HUES64 (cell line): ENCODE results near the gene ZNF724. TPM values are rescaled to one million over a fixed set of nuclear protein-coding genes. Genes with fewer than 3 reads are reported as not detected.
"Not testable (repeated sequence)": the region's sequence is repeated elsewhere in the genome, so short reads cannot be mapped to it uniquely, and the experiment has no call there.

Experiments
- H3K27ac ChIP-seq: 2 replicates; pipeline ENCODE4 v1.7.0; 2013; ENCODE audit warnings: low read depth, low read length, inconsistent platforms
- H3K27me3 ChIP-seq: 2 replicates; pipeline ENCODE4 v1.6.1; 2013; ENCODE audit warnings: mild to moderate bottlenecking, low read length; ENCODE audit not compliant: insufficient read depth
- H3K36me3 ChIP-seq: 2 replicates; pipeline ENCODE4 v1.6.1; 2013; ENCODE audit warnings: mild to moderate bottlenecking, low read length; ENCODE audit not compliant: insufficient read depth
- H3K4me1 ChIP-seq: 2 replicates; pipeline ENCODE4 v1.6.1; 2013; ENCODE audit warnings: mild to moderate bottlenecking, low read length, moderate library complexity; ENCODE audit not compliant: insufficient read depth
- H3K4me3 ChIP-seq: 2 replicates; pipeline ENCODE4 v1.5.1; 2013; ENCODE audit warnings: mild to moderate bottlenecking, low read length, moderate library complexity
- H3K9ac ChIP-seq: 2 replicates; pipeline ENCODE4 v1.6.1; 2013; ENCODE audit warnings: mild to moderate bottlenecking, low read depth, low read length
- H3K9me3 ChIP-seq: 2 replicates; pipeline ENCODE4 v1.6.1; 2013; ENCODE audit warnings: low read depth, low read length; ENCODE audit not compliant: insufficient read depth
- WGBS: fragments of 150-250, 120-280 bp; methylation state at CpG from one replicate; pipeline ENCODE4 v1.1.7; 2013; ENCODE audit warnings: missing lambda C conversion rate; 5-methylcytosine and 5-hydroxymethylcytosine counted together
- polyA plus RNA-seq, 2 experiments: library from polyadenylated mRNA; stranded (reverse); fragments of 50-300 nt; gene quantifications; one replicate each; pipeline ENCODE4 v1.2.3, GENCODE V29; 2013

Gene ZNF724
- 26.7 TPM for polyA plus RNA-seq (2013, experiment 1 of 2)
- 26.6 TPM for polyA plus RNA-seq (2013, experiment 2 of 2)

GRCh38 chr19:23249911-23250649, at the start of gene ZNF724:
Gene ZNF724, minus strand, starts transcription at chr19:23250394. Its CDS starts 152 bp downstream, at chr19:23250242.
- Histone ChIP-seq H3K4me3 (peak within 1 kb of the TSS; percentile 86), H3K9ac (peak within 1 kb of the TSS; percentile 94), H3K9me3 (no peaks in the 10 kb centered on the region), H3K4me1 (peaks cover 12% of the 10 kb centered on the region), H3K36me3 (peaks cover 33% of the 10 kb centered on the region), H3K27ac (peak within 1 kb of the TSS; percentile 94), H3K27me3 (no peaks in the 10 kb centered on the region)
- WGBS, result under 1% methylated on average over 31 of the region's 32 CpGs

- WGBS, result 69% methylated on average over 4 of the region's 4 CpGs
- Histone ChIP-seq H3K27ac (no peak overlapping the region), H3K4me1 (no peaks in the 10 kb centered on the region), H3K27me3 (no peaks in the 10 kb centered on the region), H3K9ac (no peak overlapping the region), H3K36me3 (no peaks in the 10 kb centered on the region), H3K9me3 (peaks cover 26% of the 10 kb centered on the region), H3K4me3 (no peak overlapping the region)
These were observed 43.9 kb upstream of the ZNF724 start for GRCh38 chr19:23294141-23294540.

GRCh38 chr19:23289966-23290365, 39.8 kb upstream of the ZNF724 start:
- not testable (repeated sequence) for H3K27ac ChIP-seq, H3K4me3 ChIP-seq, H3K36me3 ChIP-seq, H3K27me3 ChIP-seq, H3K4me1 ChIP-seq, H3K9ac ChIP-seq
- H3K9me3 ChIP-seq, result peaks cover 27% of the 10 kb centered on the region
- 94% methylated on average over 26 of the region's 26 CpGs for WGBS

GRCh38 chr19:23287620-23288019, 37.4 kb upstream of the ZNF724 start:
- Histone ChIP-seq H3K4me3 (no peak overlapping the region), H3K27ac (no peak overlapping the region), H3K36me3 (no peaks in the 10 kb centered on the region), H3K9me3 (peaks cover 24% of the 10 kb centered on the region), H3K27me3 (no peaks in the 10 kb centered on the region), H3K9ac (no peak overlapping the region), H3K4me1 (no peaks in the 10 kb centered on the region)
- 91% methylated on average over 3 of the region's 3 CpGs for WGBS

- WGBS, result 81% methylated on average over 2 of the region's 2 CpGs
- Histone ChIP-seq H3K9me3 (peaks cover 17% of the 10 kb centered on the region), H3K27ac (no peak overlapping the region)
These were observed 36.3 kb upstream of the ZNF724 start for GRCh38 chr19:23286477-23286876.

GRCh38 chr19:23285948-23286347, 35.8 kb upstream of the ZNF724 start:
- no peak overlapping the region for H3K4me3 ChIP-seq
- no peaks in the 10 kb centered on the region for H3K36me3 ChIP-seq
- H3K4me1 ChIP-seq, result no peaks in the 10 kb centered on the region
- peaks cover 16% of the 10 kb centered on the region for H3K9me3 ChIP-seq
- no peaks in the 10 kb centered on the region for H3K27me3 ChIP-seq
- H3K9ac ChIP-seq, result no peak overlapping the region
- WGBS, result 88% methylated on average over 1 of the region's 1 CpG
- no peak overlapping the region for H3K27ac ChIP-seq

More at GRCh38 chr19:23286477-23286876, 36.3 kb upstream of the ZNF724 start:
- Histone ChIP-seq H3K9ac (no peak overlapping the region), H3K36me3 (no peaks in the 10 kb centered on the region), H3K4me3 (no peak overlapping the region), H3K27me3 (no peaks in the 10 kb centered on the region), H3K4me1 (no peaks in the 10 kb centered on the region)

- not testable (repeated sequence) for H3K4me3 ChIP-seq, H3K27me3 ChIP-seq, H3K9ac ChIP-seq, H3K36me3 ChIP-seq, H3K4me1 ChIP-seq, H3K27ac ChIP-seq
- 87% methylated on average over 2 of the region's 2 CpGs for WGBS
- H3K9me3 ChIP-seq, result peaks cover 13% of the 10 kb centered on the region
These were observed 35.1 kb upstream of the ZNF724 start for GRCh38 chr19:23285326-23285725.

GRCh38 chr19:23283925-23284324, 33.7 kb upstream of the ZNF724 start:
- no peaks in the 10 kb centered on the region for H3K36me3 ChIP-seq
- H3K4me3 ChIP-seq, result no peak overlapping the region
- no peak overlapping the region for H3K27ac ChIP-seq
- no peak overlapping the region for H3K9ac ChIP-seq
- H3K4me1 ChIP-seq, result no peaks in the 10 kb centered on the region
- WGBS, result 37% methylated on average over 6 of the region's 6 CpGs
- H3K27me3 ChIP-seq, result no peaks in the 10 kb centered on the region
- peaks cover 13% of the 10 kb centered on the region for H3K9me3 ChIP-seq

GRCh38 chr19:23281663-23282276, 31.6 kb upstream of the ZNF724 start:
- 86% methylated on average over 3 of the region's 4 CpGs for WGBS

GRCh38 chr19:23278118-23278517, 27.9 kb upstream of the ZNF724 start:
- not testable (repeated sequence) for H3K9ac ChIP-seq, H3K27ac ChIP-seq, H3K9me3 ChIP-seq, H3K4me1 ChIP-seq, H3K36me3 ChIP-seq, H3K27me3 ChIP-seq, H3K4me3 ChIP-seq
- WGBS, result 91% methylated on average over 3 of the region's 3 CpGs

More at GRCh38 chr19:23281663-23282276, 31.6 kb upstream of the ZNF724 start:
- Histone ChIP-seq H3K27me3 (no peaks in the 10 kb centered on the region), H3K27ac (no peak overlapping the region), H3K36me3 (no peaks in the 10 kb centered on the region), H3K9me3 (peaks cover under 1% of the 10 kb centered on the region; the same call in 1 of the 2 replicates), H3K4me3 (no peak overlapping the region), H3K4me1 (no peaks in the 10 kb centered on the region), H3K9ac (no peak overlapping the region)

GRCh38 chr19:23273590-23274412, 23.6 kb upstream of the ZNF724 start:
- Histone ChIP-seq H3K4me1 (no peaks in the 10 kb centered on the region), H3K9me3 (no peaks in the 10 kb centered on the region), H3K4me3 (peak overlapping the region; percentile 84), H3K9ac (peak overlapping the region; percentile 95), H3K27ac (peak overlapping the region; percentile 93), H3K36me3 (peaks cover 33% of the 10 kb centered on the region), H3K27me3 (no peaks in the 10 kb centered on the region)
- under 1% methylated on average over 50 of the region's 50 CpGs for WGBS
